ENCODE measurements around the gene SLC9A7.

- TF ChIP-seq CTCF (conservative IDR thresholded peaks at IDR 0.05; ENCODE audit: low read length): no peak
- TF ChIP-seq EZH2phosphoT487 (IDR thresholded peaks at IDR 0.05; ENCODE audit: borderline replicate concordance): no peak
Measured at GRCh38 chrX:46805270-46805669, 46.4 kb upstream of the SLC9A7 start.

Measured in Loucy (cell line).